Thyroid gland (tissue), 4 donors: ENCODE data around the gene GHRL. TPM values are rescaled to one million over a fixed set of nuclear protein-coding genes. Genes with fewer than 3 reads are reported as not detected.
A peak's percentile ranks its signal among the peaks of the same experiment; 100 is the strongest.

Experiments
- DNase-seq, 2 donors: peaks; one replicate each; pipeline ENCODE4 v3.0.0-alpha.2; 2019
- H3K27ac ChIP-seq, 3 donors: fragments of 200-600 bp; sonication (generic); 1 replicate in 2 of 3; 2 replicates in 1 of 3; pipeline ENCODE4 v1.5.1; 2016 to 2019; ENCODE audit warnings: mild to moderate bottlenecking in 1 of 3, moderate library complexity in 1 of 3
- H3K27me3 ChIP-seq: fragments of 200-600 bp; sonication (generic); one replicate; pipeline ENCODE4 v1.5.1; 2019
- H3K36me3 ChIP-seq, 2 donors: fragments of 200-600 bp; sonication (generic); one replicate each; pipeline ENCODE4 v1.5.1; 2016 to 2019
- H3K4me1 ChIP-seq, 2 donors: fragments of 200-600 bp; sonication (generic); one replicate each; pipeline ENCODE4 v1.5.1; 2017 to 2019
- H3K4me3 ChIP-seq, 3 donors: fragments of 200-600 bp; sonication (generic); replicated peaks in 1 of 3; 1 replicate in 2 of 3; 2 replicates in 1 of 3; pipeline ENCODE4 v1.5.1; 2016; ENCODE audit warnings: mild to moderate bottlenecking in 1 of 3
- H3K9me3 ChIP-seq: fragments of 200-600 bp; sonication (generic); one replicate; pipeline ENCODE4 v1.5.1; 2017
- POLR2A ChIP-seq, 2 donors: fragments of 450-650 bp; IDR thresholded peaks; one replicate each; pipeline ENCODE4 v1.6.1; 2017; ENCODE audit warnings: antibody characterized with exemption in 2 of 2, mild to moderate bottlenecking in 2 of 2, moderate library complexity in 1 of 2
- WGBS, 2 donors: methylation state at CpG; one replicate each; pipeline ENCODE4 v1.1.5; 2017; 5-methylcytosine and 5-hydroxymethylcytosine counted together
- intact Hi-C: fragments of 100-400 bp; cut with DNase I; formaldehyde crosslinking; loops from one replicate; pipeline ENCODE4 v1.15.1; 2023
- total RNA-seq, 4 donors: library from RNA; depleted of rRNA; stranded (reverse); fragments of >200 nt; gene quantifications; one replicate each; pipeline ENCODE4 v1.2.3, GENCODE V29; 2016
- TF ChIP-seq, protein P1 (sequence below), 6 experiments: fragments of 200-600 bp in 3 of 6; fragments of 450-650 bp in 3 of 6; sonication (generic) in 3 of 6; IDR thresholded peaks; one replicate each; pipeline ENCODE4 v1.5.1; 2016 to 2019; ENCODE audit warnings: antibody characterized with exemption in 6 of 6, mild to moderate bottlenecking in 2 of 6, inconsistent platforms in 1 of 6, moderate library complexity in 1 of 6

Gene GHRL
- total RNA-seq, 4 donors from 2014 or later: 0.56 to 1.2 (median 1.1) TPM; not detected in 1

DNA sequence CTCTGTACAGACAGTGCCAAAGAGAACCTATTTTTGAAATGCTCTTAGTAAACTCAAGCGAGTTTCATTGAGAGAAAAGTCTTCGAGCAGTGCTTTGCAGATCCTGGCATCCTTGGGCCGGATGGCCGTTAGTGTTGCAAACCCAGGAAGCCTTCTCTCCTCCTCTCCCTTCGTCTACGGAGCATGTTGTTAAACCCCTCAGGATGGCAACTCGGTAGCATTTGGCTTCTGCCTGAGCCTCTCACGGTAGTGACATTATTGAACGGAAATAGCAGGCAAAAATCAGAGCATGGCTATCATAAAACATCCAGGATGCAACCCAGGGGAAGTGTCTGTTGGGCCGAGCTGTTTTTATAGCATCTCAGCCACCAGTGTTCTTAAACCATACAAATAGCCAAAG lies 34.8 kb upstream of the GHRL start:
- WGBS, 2 donors: 48 to 62% methylated on average over 10 of the region's 10 CpGs
- intact Hi-C loops: no loop called here
- H3K27me3 ChIP-seq: no peaks in the 10 kb centered on the region

DNA sequence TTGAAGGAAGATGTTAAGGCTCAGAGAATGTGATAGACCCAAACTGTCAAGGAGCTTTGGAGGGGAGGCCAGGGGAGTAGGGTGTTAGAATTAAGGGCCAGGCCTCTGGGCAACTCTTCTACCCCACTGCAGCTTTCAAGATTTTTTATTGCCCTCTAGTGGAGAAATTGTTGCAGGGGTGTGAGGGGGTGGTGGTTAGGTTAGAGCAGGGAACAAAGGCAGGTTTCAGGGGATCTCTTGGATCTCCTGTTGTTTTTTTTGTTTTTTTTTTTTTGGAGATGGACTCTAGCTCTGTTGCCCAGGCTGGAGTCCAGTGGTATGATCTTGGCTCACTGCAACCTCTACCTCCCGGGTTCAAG lies 29.6 kb upstream of the GHRL start:
- WGBS, 2 donors: 84 to 90% methylated on average over 1 of the region's 1 CpG
- TF ChIP-seq, protein P1, sequence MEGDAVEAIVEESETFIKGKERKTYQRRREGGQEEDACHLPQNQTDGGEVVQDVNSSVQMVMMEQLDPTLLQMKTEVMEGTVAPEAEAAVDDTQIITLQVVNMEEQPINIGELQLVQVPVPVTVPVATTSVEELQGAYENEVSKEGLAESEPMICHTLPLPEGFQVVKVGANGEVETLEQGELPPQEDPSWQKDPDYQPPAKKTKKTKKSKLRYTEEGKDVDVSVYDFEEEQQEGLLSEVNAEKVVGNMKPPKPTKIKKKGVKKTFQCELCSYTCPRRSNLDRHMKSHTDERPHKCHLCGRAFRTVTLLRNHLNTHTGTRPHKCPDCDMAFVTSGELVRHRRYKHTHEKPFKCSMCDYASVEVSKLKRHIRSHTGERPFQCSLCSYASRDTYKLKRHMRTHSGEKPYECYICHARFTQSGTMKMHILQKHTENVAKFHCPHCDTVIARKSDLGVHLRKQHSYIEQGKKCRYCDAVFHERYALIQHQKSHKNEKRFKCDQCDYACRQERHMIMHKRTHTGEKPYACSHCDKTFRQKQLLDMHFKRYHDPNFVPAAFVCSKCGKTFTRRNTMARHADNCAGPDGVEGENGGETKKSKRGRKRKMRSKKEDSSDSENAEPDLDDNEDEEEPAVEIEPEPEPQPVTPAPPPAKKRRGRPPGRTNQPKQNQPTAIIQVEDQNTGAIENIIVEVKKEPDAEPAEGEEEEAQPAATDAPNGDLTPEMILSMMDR (IDR thresholded peaks at IDR 0.05): no peak
- TF ChIP-seq POLR2A (IDR thresholded peaks at IDR 0.05): no peak
- Histone ChIP-seq H3K9me3 (no peaks in the 10 kb centered on the region), H3K27ac (no peak overlapping the region), H3K36me3 (peaks cover 3 to 12% of the 10 kb centered on the region in 2 donors), H3K4me1 (peaks cover 3 to 6% of the 10 kb centered on the region in 2 donors), H3K27me3 (no peaks in the 10 kb centered on the region), H3K4me3 (no peak overlapping the region)
- DNase-seq: no peak
- intact Hi-C loops: no loop called here

More for the DNA sequence above, 34.8 kb upstream of the GHRL start:
- no peak for TF ChIP-seq POLR2A (IDR thresholded peaks at IDR 0.05)
- TF ChIP-seq, protein P1 (IDR thresholded peaks at IDR 0.05): no peak
- DNase-seq: no peak
- H3K4me3 ChIP-seq: no peak overlapping the region
- H3K27ac ChIP-seq: no peak overlapping the region
- H3K36me3 ChIP-seq: no peaks in the 10 kb centered on the region
- H3K4me1 ChIP-seq: no peaks in the 10 kb centered on the region
- H3K9me3 ChIP-seq: no peaks in the 10 kb centered on the region

DNA sequence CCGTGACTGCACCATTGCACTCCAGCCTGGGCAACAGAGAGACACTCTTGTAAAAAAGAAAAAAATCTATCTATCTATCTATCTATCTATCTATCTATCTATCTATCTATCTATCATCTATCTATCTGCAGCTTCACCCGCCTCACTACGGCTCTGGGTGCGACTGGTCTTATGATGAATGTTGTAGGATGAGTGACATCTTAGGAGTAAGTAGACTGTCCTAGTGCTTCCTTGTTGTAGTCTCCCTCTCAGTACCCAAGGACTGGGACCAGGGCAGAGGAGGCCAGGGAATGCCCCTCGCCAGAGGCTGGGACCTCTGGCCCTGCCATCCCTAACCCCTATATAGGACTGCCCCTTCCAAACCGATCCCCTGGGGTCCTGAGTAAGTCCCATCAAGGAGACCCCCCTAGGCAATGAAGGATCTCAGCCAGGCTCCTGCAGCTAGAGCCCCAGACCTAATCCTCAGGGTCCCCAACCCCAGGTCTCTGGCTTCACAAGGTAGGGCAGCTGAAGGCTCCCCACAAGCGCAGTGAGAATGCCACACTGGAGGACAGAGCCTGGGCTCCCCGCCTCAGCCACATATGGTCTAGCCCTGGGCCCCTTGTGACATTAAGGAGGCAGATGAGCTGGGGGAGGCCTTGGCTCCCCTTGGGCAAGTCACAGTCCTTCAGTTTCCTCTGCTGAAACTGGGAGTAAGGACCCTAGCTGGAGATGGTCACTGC lies 29.0 kb upstream of the GHRL start:
- 94 to 97% methylated on average over 8 of the region's 8 CpGs for WGBS, 2 donors
- intact Hi-C loops: no loop called here
- H3K4me3 ChIP-seq: peak overlapping the region in 1 of 3 donors; percentile 74
- H3K27me3 ChIP-seq: no peaks in the 10 kb centered on the region
- H3K36me3 ChIP-seq: peaks cover 3 to 16% of the 10 kb centered on the region in 2 donors
- DNase-seq: no peak
- TF ChIP-seq, protein P1 (IDR thresholded peaks at IDR 0.05): no peak
- TF ChIP-seq POLR2A (IDR thresholded peaks at IDR 0.05): no peak
- no peaks in the 10 kb centered on the region for H3K9me3 ChIP-seq
- no peak overlapping the region for H3K27ac ChIP-seq
- peaks cover 3 to 6% of the 10 kb centered on the region in 2 donors for H3K4me1 ChIP-seq

DNA sequence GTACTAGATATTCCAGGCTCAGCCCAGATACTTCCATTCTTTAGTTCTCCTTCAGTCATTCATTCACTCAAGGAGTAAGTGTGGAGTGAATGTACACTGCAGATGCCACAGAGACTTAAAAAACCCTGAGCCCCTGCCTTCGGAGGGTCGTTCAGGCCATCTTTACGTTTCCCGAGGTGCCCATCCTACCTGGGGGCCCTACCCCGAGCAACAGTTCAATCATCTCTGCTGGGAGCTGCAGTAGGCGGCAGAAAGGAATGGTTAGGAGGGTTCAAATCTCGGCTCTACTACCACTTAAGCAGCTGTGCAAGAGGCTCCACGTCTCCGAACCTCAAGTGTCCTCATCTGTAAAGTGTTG lies 27.6 kb upstream of the GHRL start:
- intact Hi-C loops: no loop called here
- DNase-seq: no peak
- WGBS, 2 donors: 1 to 2% methylated on average over 9 of the region's 9 CpGs
- H3K27ac ChIP-seq: peak overlapping the region in 1 of 3 donors; percentile 87
- H3K36me3 ChIP-seq: peaks cover 14 to 24% of the 10 kb centered on the region in 2 donors
- no peaks in the 10 kb centered on the region for H3K27me3 ChIP-seq
- TF ChIP-seq, protein P1 (IDR thresholded peaks at IDR 0.05): no peak
- TF ChIP-seq POLR2A (IDR thresholded peaks at IDR 0.05): no peak
- H3K4me1 ChIP-seq: peaks cover 3 to 6% of the 10 kb centered on the region in 2 donors
- H3K9me3 ChIP-seq: no peaks in the 10 kb centered on the region
- peak overlapping the region; percentile 74 to 96 (median 95) for H3K4me3 ChIP-seq

DNA sequence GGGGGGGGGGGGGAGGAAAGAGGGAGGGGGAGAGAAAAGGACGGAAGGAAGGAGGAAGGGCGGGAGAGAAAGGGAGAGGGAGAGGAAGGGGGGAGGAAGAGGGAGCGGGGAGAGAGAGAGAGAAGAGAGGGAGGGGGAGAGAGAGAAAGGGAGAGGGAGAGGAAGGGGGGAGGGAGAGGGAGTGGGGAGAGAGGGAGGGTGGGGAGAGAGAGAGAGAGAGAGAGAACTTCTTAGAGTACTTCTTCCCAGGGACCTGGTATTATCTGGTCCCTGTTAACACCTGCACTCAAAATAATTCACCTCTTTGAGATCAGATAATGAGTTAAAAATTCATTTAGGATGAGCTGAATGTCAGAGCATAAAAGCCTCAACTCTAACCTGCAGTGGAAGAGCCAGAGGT lies 27.1 kb upstream of the GHRL start:
- TF ChIP-seq POLR2A (IDR thresholded peaks at IDR 0.05): no peak
- TF ChIP-seq, protein P1 (IDR thresholded peaks at IDR 0.05): no peak
- WGBS, 2 donors: 3 to 5% methylated on average over 2 to 3 of the region's 3 CpGs
- Histone ChIP-seq H3K27me3 (no peaks in the 10 kb centered on the region), H3K9me3 (no peaks in the 10 kb centered on the region), H3K27ac (no peak overlapping the region), H3K36me3 (peaks cover 18 to 29% of the 10 kb centered on the region in 2 donors), H3K4me3 (peak overlapping the region; percentile 74 to 96 (median 95)), H3K4me1 (peaks cover 3 to 6% of the 10 kb centered on the region in 2 donors)
- DNase-seq: no peak
- intact Hi-C loops: no loop called here
